Activated T-cell treated with anti-CD3 and anti-CD28 coated beads, Interleukin-2, amount 50 U/mL, for 4 hours (primary cell): Measurements from ENCODE around the gene MEPCE. TPM values are rescaled to one million over a fixed set of nuclear protein-coding genes. Genes with fewer than 3 reads are reported as not detected.
"Not testable (repeated sequence)": the region's sequence is repeated elsewhere in the genome, so short reads cannot be mapped to it uniquely, and the experiment has no call there.

ENCODE experiments used
- ATAC-seq, 2 donors: fragments of 200-7000 bp; cut with Tn5 transposase; one replicate each; pipeline ENCODE4 v1.10.0; 2021
- DNase-seq: peaks from one replicate; pipeline ENCODE4 v3.0.0-alpha.2; 2020
- H3K27me3 Mint-ChIP-seq: one replicate; pipeline ENCODE4 v1.8.0; 2021; ENCODE audit warnings: low read depth, mixed read lengths
- H3K36me3 Mint-ChIP-seq: one replicate; pipeline ENCODE4 v1.8.0; 2022; ENCODE audit warnings: mixed read lengths; ENCODE audit not compliant: insufficient read depth
- H3K4me1 Mint-ChIP-seq: one replicate; pipeline ENCODE4 v1.8.0; 2021; ENCODE audit warnings: low read depth, mixed read lengths
- H3K4me3 Mint-ChIP-seq: one replicate; pipeline ENCODE4 v1.8.0; 2021; ENCODE audit warnings: mild to moderate bottlenecking, moderate library complexity, mixed read lengths
- H3K9me3 Mint-ChIP-seq: one replicate; pipeline ENCODE4 v1.8.0; 2021; ENCODE audit warnings: mixed read lengths
- total RNA-seq, 3 donors: library from RNA; stranded (reverse); gene quantifications; one replicate each; pipeline ENCODE4 v1.2.1, GENCODE V29; 2021

MEPCE gene, protein sequence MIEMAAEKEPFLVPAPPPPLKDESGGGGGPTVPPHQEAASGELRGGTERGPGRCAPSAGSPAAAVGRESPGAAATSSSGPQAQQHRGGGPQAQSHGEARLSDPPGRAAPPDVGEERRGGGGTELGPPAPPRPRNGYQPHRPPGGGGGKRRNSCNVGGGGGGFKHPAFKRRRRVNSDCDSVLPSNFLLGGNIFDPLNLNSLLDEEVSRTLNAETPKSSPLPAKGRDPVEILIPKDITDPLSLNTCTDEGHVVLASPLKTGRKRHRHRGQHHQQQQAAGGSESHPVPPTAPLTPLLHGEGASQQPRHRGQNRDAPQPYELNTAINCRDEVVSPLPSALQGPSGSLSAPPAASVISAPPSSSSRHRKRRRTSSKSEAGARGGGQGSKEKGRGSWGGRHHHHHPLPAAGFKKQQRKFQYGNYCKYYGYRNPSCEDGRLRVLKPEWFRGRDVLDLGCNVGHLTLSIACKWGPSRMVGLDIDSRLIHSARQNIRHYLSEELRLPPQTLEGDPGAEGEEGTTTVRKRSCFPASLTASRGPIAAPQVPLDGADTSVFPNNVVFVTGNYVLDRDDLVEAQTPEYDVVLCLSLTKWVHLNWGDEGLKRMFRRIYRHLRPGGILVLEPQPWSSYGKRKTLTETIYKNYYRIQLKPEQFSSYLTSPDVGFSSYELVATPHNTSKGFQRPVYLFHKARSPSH
- 10 to 100 TPM; 82.4 to 87.2 (median 84.4) TPM for total RNA-seq

DNA sequence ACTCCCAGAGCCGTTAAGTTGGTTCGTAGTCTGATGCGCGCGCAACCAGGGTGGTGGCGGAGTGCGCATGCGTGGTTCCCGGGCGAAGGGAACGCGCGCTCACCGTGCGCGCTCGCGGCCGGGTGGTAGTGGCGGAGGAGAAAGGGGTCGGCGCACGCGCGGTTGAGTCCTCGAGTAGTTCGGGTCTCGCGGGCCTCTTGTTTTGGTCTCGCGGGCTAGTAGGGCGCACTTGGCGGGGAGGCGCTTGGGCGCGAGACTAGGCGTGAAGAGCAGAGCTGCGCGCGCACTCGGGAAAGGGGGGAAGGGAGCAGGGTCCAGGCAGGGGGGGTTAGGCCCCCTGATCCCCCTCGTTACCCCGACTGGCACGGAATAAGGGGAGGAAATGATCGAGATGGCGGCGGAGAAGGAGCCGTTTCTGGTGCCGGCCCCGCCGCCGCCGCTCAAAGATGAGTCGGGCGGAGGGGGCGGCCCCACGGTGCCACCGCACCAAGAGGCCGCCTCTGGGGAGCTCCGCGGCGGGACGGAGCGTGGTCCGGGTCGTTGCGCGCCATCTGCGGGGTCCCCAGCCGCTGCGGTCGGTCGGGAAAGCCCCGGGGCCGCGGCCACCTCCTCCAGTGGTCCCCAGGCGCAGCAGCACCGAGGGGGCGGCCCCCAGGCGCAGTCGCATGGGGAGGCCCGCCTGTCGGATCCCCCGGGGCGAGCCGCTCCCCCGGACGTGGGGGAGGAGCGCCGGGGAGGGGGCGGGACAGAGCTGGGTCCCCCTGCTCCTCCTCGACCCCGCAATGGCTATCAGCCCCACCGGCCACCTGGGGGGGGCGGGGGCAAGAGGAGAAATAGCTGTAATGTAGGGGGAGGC, at the start of gene MEPCE:
Gene MEPCE, plus strand, starts transcription at position 195 of the 856 bp plus-strand sequence. Its CDS starts 188 bp downstream, at position 383.
- no peaks in the 10 kb centered on the region for H3K27me3 Mint-ChIP-seq
- H3K36me3 Mint-ChIP-seq, result peaks cover 27% of the 10 kb centered on the region
- H3K9me3 Mint-ChIP-seq, result no peaks in the 10 kb centered on the region
- ATAC-seq, result peak; percentile 53 to 62
- H3K4me1 Mint-ChIP-seq, result peaks cover 44% of the 10 kb centered on the region
- peak; percentile 97 for DNase-seq
- peak within 1 kb of the TSS; percentile 86 for H3K4me3 Mint-ChIP-seq

DNA sequence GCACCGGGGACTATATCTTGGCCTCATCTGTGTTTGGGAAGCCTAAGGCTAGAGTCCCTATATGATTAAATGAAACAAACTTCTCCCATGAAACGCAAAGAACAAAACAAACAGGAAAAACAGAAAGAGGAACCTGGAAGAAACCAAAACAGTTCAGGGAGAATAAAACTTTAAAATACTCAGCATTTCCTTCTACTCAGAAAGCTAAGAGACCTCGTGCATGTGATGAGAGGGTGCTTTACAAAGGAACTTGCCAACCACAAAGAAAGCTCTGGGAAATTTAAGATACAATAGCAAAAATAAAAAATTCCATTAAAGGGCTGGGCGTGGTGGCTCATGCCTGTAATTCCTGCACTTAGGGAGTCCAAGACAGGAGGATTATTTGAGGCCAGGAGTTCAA, 49.4 kb upstream of the MEPCE start:
- Mint-ChIP-seq H3K4me3 (no peak overlapping the region), H3K4me1 (peaks cover 4% of the 10 kb centered on the region), H3K27me3 (peaks cover 3% of the 10 kb centered on the region), H3K9me3 (no peaks in the 10 kb centered on the region), H3K36me3 (no peaks in the 10 kb centered on the region)
- ATAC-seq (no peak), DNase-seq (no peak)

DNA sequence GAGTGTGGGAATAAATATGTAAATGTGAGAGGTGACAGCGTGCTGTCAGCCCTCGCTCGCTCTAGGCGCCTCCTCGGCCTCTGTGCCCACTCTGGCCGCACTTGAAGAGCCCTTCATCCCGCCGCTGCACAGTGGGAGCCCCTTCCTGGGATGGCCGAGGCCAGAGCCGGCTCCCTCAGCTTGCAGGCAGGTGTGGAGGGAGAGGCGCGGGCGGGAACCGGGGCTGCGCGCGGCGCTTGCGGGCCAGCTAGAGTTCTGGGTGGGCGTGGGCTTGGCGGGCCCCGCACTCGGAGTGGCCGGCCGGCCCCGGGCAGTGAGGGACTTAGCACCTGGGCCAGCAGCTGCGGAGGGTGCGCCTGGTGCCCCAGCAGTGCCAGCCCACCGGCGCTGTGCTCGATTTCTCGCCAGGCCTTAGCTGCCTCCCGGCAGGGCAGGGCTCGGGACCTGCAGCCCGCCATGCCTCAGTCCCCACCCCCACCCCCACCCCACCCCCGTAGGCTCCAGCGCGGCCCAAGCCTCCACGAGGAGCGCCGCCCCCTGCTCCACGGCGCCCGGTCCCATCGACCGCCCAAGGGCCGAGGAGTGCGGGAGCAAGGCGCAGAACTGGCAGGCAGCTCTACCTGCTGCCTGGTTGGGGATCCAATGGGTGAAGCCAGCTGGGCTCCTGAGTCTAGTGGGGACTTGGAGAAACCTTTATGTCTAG, 47.9 kb upstream of the MEPCE start:
- not testable (repeated sequence) for ATAC-seq, DNase-seq, H3K27me3 Mint-ChIP-seq, H3K4me1 Mint-ChIP-seq, H3K9me3 Mint-ChIP-seq, H3K36me3 Mint-ChIP-seq, H3K4me3 Mint-ChIP-seq

DNA sequence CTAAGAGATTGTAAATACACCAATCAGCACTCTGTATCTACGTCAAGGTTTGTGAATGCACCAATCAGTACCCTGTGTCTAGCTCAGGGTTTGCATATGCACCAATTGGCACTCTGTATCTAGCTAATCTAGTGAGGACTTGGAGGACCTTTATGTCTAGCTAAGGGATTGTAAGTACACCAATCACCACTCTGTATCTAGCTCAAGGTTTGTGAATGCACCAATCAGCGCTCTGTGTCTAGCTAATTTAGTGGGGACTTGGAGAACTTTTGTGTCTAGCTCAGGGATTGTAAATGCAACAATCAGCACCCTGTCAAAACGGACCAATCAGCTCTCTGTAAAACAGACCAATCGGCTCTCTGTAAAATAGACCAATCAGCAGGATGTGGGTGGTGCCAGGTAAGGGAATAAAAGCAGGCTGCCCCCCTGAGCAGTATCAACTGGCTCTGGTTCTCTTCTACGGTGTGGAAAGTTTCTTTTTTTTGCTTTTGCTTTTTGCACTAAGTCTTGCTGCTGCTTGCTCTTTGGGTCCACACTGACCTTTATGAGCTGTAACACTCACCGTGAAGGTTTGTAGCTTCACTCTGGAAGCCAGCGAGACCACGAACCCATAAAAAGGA, 47.3 kb upstream of the MEPCE start:
- not testable (repeated sequence) for H3K36me3 Mint-ChIP-seq, H3K4me3 Mint-ChIP-seq, DNase-seq, H3K9me3 Mint-ChIP-seq, H3K4me1 Mint-ChIP-seq, H3K27me3 Mint-ChIP-seq
- peak in 1 of 2 donors; percentile 10 for ATAC-seq

DNA sequence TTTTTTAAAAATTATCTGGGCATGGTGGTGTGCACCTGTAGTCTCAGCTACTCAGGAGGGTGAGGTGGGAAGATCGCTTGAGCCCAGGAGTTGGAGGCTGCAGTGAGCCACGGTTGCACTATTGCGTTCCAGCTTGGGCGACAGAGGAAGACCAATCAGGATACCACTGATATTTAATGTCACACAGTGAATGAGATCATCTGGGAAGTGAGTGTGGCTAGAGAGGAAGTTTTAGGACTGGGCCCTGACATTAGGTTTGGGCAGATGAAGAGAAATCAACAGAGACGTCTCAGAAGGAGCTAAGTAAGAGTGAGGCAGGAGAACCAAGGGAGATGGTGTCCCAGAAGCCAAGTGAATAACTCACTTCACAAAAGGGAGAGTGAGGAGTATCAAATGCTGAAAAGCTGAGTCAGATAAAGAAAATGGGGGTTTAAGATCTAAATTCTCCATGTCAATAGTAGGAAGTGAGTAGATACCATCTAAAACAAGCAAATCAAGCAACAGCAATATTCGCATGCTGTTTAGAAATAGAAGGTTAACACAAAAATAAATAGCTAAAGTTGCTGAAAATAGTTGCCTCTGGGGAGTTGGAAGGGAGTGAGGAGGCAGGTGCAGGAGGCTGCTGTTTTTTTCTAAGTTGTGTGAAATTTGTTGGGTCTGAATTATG, 44.9 kb upstream of the MEPCE start:
- H3K9me3 Mint-ChIP-seq, result no peaks in the 10 kb centered on the region
- H3K36me3 Mint-ChIP-seq, result no peaks in the 10 kb centered on the region
- ATAC-seq (no peak), DNase-seq (no peak)
- peaks cover 8% of the 10 kb centered on the region for H3K27me3 Mint-ChIP-seq
- no peak overlapping the region for H3K4me3 Mint-ChIP-seq
- peaks cover 2% of the 10 kb centered on the region for H3K4me1 Mint-ChIP-seq

DNA sequence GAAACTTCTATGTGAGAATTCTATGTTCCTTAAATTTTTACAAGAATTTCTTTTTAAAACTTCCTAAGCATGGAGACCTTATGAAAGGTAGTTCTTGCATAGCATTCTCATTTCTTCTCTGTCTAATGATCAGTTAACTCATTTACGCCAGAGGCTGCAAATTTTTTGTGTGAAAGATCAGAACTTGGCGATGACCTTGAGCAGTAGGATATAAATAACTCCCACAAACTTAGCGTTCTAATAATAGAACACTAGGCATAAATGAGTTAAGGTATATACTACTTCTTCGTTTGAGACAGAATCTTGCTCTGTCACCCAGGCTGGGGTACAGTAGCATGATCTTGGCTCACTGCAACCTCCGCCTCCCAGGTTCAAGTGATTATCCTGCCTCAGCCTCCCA, 42.7 kb upstream of the MEPCE start:
- peaks cover 2% of the 10 kb centered on the region for H3K4me1 Mint-ChIP-seq
- H3K9me3 Mint-ChIP-seq, result no peaks in the 10 kb centered on the region
- no peak for DNase-seq
- H3K36me3 Mint-ChIP-seq, result no peaks in the 10 kb centered on the region
- peaks cover 17% of the 10 kb centered on the region for H3K27me3 Mint-ChIP-seq
- no peak overlapping the region for H3K4me3 Mint-ChIP-seq
- no peak for ATAC-seq

DNA sequence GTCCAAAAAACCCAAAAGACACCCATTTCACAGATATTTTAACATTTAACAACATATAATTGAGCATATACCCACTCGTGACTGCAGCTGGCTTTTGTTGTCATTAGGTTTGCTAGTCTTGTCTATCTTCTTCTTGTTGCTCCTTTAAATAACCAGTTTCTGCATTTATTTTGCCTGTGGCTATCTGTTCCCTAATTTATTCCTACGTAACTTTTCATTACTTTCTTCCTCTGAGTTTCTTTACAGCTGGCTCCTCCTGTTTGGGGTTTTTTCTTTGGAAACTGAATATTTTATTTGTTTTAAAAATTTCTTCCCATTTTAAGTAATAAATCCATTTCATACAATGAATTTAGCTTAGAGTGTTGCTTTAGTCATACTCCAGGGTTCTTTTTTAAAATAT, 41.9 kb upstream of the MEPCE start:
- H3K9me3 Mint-ChIP-seq, result no peaks in the 10 kb centered on the region
- H3K4me3 Mint-ChIP-seq, result no peak overlapping the region
- no peak for ATAC-seq
- H3K4me1 Mint-ChIP-seq, result peaks cover 2% of the 10 kb centered on the region
- H3K36me3 Mint-ChIP-seq, result no peaks in the 10 kb centered on the region
- no peak for DNase-seq
- peaks cover 17% of the 10 kb centered on the region for H3K27me3 Mint-ChIP-seq

DNA sequence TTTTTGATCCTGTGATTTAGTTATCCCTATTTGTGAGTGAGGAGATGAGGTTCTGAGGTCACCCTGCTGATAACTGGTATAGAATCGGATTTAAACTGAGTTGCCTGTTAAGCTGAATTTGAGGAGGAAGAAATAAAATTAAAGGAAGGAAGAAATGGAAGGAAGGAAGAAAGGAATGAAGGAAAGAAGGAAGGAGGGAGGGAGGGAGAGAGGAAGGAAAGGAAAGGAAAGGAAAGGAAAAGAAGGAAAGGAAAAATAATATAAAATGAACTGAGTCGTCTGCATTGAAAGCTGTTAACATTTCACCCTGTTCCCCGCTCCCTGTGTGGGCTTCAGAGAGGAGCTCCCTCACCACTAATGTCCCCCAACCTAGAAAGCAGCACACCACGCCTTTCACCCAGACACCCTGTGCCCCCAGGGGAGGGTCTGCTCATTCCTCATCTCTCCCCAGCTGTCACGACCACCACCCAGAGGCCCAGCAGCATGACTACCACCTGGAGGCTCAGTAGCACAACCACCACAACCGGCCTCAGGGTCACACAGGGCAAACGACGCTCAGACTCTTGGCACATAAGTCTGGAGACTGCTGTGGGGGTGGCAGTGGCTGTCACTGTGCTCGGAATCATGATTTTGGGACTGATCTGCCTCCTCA, 40.1 kb upstream of the MEPCE start:
- Mint-ChIP-seq H3K4me1 (peaks cover 2% of the 10 kb centered on the region), H3K36me3 (no peaks in the 10 kb centered on the region), H3K27me3 (peaks cover 14% of the 10 kb centered on the region), H3K4me3 (no peak overlapping the region), H3K9me3 (no peaks in the 10 kb centered on the region)
- DNase-seq (no peak), ATAC-seq (no peak)

DNA sequence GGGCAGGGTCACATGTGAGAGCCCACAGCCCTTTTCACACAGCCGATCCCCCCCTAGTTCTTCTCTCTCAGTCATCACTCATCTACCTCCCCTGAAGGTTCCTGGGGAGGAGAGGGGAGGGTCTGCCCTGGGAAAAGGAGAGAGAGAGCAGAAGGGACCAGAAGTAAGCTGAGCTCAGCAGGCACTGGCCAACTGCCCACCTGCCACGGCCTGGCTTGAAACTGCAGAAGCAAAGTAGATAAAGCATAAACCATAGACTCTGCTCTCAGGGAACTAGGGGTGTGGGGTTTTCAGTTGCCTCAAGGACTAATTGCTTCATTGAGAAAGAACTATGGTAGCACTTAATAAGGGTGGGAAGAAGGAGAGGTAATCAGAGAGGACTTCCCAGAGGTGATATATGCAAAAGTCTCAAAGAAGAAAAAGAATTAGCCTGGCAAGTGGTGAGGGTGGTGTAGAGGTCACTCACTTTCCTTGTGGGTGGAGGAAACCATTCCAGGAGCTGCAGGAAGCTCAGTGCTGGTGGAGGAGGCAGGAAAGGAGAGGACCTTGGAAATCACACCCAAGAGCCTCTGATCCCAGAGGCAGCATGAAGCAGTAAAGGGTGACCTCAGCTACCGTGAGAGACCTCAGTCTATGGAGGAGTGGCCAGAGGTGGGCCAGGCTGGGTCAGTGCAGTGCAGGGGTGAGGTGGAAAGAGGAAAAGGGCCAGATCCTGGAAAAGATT, 39.2 kb upstream of the MEPCE start:
- Mint-ChIP-seq H3K9me3 (no peaks in the 10 kb centered on the region), H3K27me3 (peaks cover 14% of the 10 kb centered on the region), H3K4me3 (no peak overlapping the region), H3K36me3 (no peaks in the 10 kb centered on the region), H3K4me1 (peaks cover under 1% of the 10 kb centered on the region)
- ATAC-seq (no peak), DNase-seq (no peak)

DNA sequence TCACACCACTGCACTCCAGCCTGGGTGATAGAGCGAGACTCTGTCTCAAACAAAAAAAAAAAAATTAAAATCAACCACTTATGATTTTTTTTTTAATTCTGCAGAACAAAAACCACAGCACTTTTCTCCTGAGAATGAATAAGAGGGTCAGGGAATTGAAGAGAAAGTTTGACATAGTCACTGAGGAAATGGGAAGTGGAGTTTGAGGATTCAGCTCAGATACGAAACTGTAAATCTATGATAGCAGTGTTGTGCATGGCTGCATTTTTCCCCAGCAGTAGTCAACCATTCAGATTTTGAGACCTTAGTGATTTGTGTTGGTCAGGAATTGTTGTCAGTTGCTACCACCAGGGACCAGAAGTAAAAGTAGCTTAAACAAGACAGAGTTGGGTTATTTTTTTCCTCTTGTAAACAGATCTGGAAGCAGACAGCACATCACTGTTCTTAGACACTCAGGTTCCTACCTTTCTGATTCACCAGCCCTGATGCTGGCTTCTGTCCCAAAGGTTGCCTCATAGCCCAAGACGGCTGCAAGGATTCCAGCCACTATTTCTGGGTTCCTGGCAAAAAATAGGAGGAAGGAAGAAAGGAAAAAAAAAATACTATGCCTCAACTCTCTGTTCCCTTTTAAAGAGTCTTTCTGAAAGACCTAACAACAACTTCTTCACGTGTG, 36.3 kb upstream of the MEPCE start:
- DNase-seq, result no peak
- H3K27me3 Mint-ChIP-seq, result peaks cover 14% of the 10 kb centered on the region
- no peak overlapping the region for H3K4me3 Mint-ChIP-seq
- H3K9me3 Mint-ChIP-seq, result no peaks in the 10 kb centered on the region
- ATAC-seq, result no peak
- no peaks in the 10 kb centered on the region for H3K36me3 Mint-ChIP-seq
- peaks cover 20% of the 10 kb centered on the region for H3K4me1 Mint-ChIP-seq

DNA sequence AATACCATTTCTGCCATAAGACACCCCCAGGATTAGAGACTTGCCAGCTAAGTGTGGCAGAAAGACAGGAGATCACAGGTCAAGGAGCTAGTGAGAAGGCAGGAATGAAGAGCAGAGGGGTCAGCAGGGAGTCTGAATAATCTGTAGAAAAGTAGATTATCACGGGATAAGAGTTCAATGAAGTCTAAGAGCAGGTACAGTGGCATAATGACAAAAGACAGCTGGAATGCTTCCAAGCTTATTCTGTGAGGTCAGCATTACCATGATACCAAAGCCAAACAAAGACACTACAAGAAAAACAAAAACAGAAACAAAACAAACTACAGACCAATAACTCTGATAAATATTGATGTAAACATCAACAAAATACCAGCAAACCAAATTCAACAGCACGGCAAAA, 35.6 kb upstream of the MEPCE start:
- no peaks in the 10 kb centered on the region for H3K9me3 Mint-ChIP-seq
- H3K4me1 Mint-ChIP-seq, result peaks cover 22% of the 10 kb centered on the region
- ATAC-seq, result no peak
- DNase-seq, result no peak
- no peak overlapping the region for H3K4me3 Mint-ChIP-seq
- peaks cover 14% of the 10 kb centered on the region for H3K27me3 Mint-ChIP-seq
- no peaks in the 10 kb centered on the region for H3K36me3 Mint-ChIP-seq

DNA sequence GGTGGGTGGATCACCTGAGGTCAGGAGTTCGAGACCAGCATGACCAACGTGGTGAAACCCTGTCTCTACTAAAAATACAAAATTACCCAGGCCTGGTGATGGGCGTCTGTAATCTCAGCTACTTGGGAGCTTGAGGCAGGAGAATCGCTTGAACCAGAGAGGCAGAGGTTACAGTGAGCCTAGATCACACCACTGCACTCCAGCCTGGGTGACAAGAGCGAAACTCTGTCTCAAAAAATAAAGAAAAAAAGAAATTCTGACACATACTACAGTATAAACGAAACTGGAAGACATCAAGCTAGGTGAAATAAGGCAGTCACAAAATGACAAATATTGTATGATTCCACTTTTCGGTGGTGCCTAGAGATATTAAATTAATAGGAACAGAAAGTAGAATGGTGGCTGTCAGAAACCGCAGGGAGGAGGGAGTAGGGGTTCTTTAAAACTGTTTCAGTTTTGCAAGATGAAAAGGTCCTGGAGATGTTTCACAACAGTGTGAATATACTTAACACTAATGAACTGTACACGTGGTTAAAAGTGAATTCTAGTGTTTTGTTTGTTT, 33.1 kb upstream of the MEPCE start:
- peak overlapping the region; percentile 47 for H3K4me3 Mint-ChIP-seq
- ATAC-seq (peak; percentile 97 to 98), DNase-seq (no peak)
- peaks cover 7% of the 10 kb centered on the region for H3K36me3 Mint-ChIP-seq
- H3K9me3 Mint-ChIP-seq, result no peaks in the 10 kb centered on the region
- H3K27me3 Mint-ChIP-seq, result no peaks in the 10 kb centered on the region
- peaks cover 22% of the 10 kb centered on the region for H3K4me1 Mint-ChIP-seq
